Nephron (organoid): Measurements from ENCODE around the gene DAG1.

Experiments
- H3K27ac Mint-ChIP-seq, 3 experiments: 2 replicates each; pipeline ENCODE4 v1.8.0; 2020; ENCODE audit warnings: mixed read lengths in 3 of 3, mild to moderate bottlenecking in 2 of 3, moderate library complexity in 1 of 3
- H3K27me3 Mint-ChIP-seq: 2 replicates; pipeline ENCODE4 v1.8.0; 2021; ENCODE audit warnings: low read depth, mild to moderate bottlenecking, moderate library complexity, mixed read lengths
- H3K36me3 Mint-ChIP-seq: 2 replicates; pipeline ENCODE4 v1.8.0; 2020; ENCODE audit warnings: low read depth, mixed read lengths
- H3K4me1 Mint-ChIP-seq: 2 replicates; pipeline ENCODE4 v1.8.0; 2020; ENCODE audit warnings: mixed read lengths
- H3K4me3 Mint-ChIP-seq, 3 experiments: 2 replicates each; pipeline ENCODE4 v1.8.0; 2020; ENCODE audit warnings: mild to moderate bottlenecking in 3 of 3, mixed read lengths in 3 of 3, moderate library complexity in 2 of 3
- H3K9me3 Mint-ChIP-seq: 2 replicates; pipeline ENCODE4 v1.8.0; 2020; ENCODE audit warnings: mixed read lengths
- TF ChIP-seq, protein P1 (sequence below), 3 experiments: fragments of 200-600 bp; sonication (generic); IDR thresholded peaks; one replicate each; pipeline ENCODE4 v1.5.0; 2021; ENCODE audit warnings: antibody characterized with exemption in 3 of 3; ENCODE audit not compliant: unreplicated experiment in 3 of 3

Gene DAG1

DNA sequence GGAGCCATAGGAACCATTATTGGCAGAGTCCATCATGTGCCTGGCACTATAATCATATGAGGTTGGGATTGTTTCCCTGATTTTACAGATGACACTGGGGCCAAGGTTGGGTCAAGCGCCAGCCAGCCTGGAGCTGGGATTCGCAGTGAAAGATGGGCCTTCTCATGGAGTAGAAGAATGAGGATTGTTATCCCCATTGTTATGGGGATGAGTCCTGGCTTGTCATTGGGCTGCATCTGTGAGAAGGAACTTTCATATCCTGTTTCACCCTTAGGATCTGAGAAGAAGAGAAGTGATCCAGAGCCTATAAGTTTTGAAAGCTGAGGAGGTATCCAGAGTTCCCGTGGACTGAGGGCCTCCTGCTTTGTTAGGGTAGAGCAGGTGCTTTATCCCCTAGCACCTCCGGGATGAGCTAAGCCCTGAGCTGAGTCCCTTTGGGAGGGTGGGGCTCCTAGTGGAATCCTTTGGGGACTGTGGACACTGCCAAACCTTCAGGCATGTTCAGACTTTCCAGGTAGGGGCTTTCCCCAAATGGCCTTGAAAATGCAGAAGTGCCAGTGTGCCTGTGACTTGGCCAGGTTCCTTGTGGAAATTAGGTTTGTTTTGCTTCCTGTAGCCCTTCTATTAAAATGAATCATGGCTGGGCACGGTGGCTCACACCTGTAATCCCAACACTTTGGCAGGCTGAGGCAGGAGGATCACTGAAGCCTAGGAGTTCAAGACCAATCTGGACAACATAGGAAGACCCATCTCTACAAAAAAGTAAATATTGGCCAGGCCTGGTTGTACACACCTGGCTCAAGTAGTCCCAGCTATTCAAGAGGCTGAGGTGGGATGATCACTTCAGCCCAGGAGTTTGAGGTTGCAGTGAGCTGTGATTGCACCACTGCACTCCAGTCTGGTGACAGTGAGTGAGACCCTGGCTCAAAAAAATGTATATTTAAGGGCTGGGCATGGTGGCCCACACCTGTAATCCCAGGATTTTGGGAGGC lies 54.0 kb downstream of the DAG1 start:
- Mint-ChIP-seq H3K36me3 (peaks cover 22% of the 10 kb centered on the region), H3K9me3 (no peaks in the 10 kb centered on the region), H3K4me1 (peaks cover 13% of the 10 kb centered on the region), H3K4me3 (no peak overlapping the region), H3K27ac (no peak overlapping the region), H3K27me3 (no peaks in the 10 kb centered on the region)
- TF ChIP-seq, protein P1, sequence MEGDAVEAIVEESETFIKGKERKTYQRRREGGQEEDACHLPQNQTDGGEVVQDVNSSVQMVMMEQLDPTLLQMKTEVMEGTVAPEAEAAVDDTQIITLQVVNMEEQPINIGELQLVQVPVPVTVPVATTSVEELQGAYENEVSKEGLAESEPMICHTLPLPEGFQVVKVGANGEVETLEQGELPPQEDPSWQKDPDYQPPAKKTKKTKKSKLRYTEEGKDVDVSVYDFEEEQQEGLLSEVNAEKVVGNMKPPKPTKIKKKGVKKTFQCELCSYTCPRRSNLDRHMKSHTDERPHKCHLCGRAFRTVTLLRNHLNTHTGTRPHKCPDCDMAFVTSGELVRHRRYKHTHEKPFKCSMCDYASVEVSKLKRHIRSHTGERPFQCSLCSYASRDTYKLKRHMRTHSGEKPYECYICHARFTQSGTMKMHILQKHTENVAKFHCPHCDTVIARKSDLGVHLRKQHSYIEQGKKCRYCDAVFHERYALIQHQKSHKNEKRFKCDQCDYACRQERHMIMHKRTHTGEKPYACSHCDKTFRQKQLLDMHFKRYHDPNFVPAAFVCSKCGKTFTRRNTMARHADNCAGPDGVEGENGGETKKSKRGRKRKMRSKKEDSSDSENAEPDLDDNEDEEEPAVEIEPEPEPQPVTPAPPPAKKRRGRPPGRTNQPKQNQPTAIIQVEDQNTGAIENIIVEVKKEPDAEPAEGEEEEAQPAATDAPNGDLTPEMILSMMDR (IDR thresholded peaks at IDR 0.05; ENCODE audit: unreplicated experiment in 3 of 3) = no peak

DNA sequence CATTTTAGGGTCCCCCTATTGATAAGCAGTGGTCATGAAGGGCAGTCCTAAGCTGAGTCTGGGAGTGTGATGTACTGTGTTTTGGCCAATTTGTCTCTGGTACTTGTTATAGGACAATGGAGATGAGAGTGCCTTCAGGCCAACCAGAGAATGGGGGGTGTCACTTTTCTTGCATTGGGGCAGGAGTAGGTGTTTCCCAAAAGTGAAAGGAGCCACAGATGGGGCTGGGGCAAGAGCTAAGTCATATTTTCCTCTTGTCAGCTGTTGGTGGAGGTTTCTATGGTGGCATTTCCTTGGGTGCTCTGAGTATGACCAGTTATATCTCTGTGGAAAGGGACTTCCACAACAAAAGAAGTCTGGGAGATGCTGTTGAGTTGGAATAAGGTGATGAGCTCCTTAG lies 59.5 kb downstream of the DAG1 start:
- Mint-ChIP-seq H3K36me3 (peaks cover 40% of the 10 kb centered on the region), H3K4me1 (no peaks in the 10 kb centered on the region), H3K27me3 (no peaks in the 10 kb centered on the region), H3K4me3 (no peak overlapping the region), H3K27ac (no peak overlapping the region), H3K9me3 (no peaks in the 10 kb centered on the region)
- TF ChIP-seq, protein P1 (IDR thresholded peaks at IDR 0.05; ENCODE audit: unreplicated experiment in 3 of 3) = no peak

DNA sequence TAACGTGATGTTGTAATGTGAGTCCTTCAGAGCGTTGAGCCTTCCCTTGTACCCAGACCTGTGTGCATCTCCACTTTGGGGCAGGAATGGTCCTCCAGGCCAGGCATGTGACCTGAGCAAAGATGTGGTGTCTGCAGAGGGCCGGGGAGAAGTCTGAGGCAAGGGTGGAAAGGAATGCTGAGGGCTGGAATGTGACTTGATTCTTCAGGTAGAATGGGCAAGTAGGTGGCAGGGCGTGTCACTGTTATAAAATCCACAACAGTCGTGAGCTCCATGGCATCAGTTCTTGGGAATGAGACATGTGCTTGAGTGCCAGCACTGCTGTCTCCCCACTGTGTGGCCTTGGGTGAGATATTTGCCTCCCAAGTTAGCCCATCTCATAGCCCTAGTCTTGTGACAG lies 60.2 kb downstream of the DAG1 start:
- H3K4me1 Mint-ChIP-seq = no peaks in the 10 kb centered on the region
- no peak overlapping the region for H3K4me3 Mint-ChIP-seq
- no peak overlapping the region for H3K27ac Mint-ChIP-seq
- H3K36me3 Mint-ChIP-seq = peaks cover 37% of the 10 kb centered on the region
- TF ChIP-seq, protein P1 (IDR thresholded peaks at IDR 0.05; ENCODE audit: unreplicated experiment in 3 of 3) = no peak
- no peaks in the 10 kb centered on the region for H3K9me3 Mint-ChIP-seq
- H3K27me3 Mint-ChIP-seq = no peaks in the 10 kb centered on the region

DNA sequence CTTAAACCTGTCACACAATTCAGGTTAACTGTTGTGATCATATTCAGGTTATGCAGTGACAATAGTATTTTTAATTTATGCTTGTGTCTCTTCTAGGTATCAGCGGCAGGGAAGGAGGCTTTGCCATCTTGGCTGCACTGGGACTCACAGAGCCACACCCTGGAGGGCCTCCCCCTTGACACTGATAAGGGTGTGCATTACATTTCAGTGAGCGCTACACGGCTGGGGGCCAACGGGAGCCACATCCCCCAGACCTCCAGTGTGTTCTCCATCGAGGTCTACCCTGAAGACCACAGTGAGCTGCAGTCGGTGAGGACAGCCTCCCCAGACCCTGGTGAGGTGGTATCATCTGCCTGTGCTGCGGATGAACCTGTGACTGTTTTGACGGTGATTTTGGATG lies 60.6 kb downstream of the DAG1 start:
- Mint-ChIP-seq H3K27ac (no peak overlapping the region), H3K27me3 (no peaks in the 10 kb centered on the region), H3K4me3 (no peak overlapping the region), H3K4me1 (no peaks in the 10 kb centered on the region), H3K9me3 (no peaks in the 10 kb centered on the region), H3K36me3 (peaks cover 35% of the 10 kb centered on the region)
- TF ChIP-seq, protein P1 (IDR thresholded peaks at IDR 0.05; ENCODE audit: unreplicated experiment in 3 of 3) = no peak

DNA sequence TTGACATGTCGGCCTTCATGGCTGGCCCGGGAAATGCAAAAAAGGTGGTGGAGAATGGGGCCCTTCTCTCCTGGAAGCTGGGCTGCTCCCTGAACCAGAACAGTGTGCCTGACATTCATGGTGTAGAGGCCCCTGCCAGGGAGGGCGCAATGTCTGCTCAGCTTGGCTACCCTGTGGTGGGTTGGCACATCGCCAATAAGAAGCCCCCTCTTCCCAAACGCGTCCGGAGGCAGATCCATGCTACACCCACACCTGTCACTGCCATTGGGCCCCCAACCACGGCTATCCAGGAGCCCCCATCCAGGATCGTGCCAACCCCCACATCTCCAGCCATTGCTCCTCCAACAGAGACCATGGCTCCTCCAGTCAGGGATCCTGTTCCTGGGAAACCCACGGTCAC lies 61.2 kb downstream of the DAG1 start:
- Mint-ChIP-seq H3K9me3 (no peaks in the 10 kb centered on the region), H3K27ac (no peak overlapping the region), H3K36me3 (peaks cover 35% of the 10 kb centered on the region), H3K27me3 (no peaks in the 10 kb centered on the region), H3K4me3 (no peak overlapping the region), H3K4me1 (no peaks in the 10 kb centered on the region)
- TF ChIP-seq, protein P1 (IDR thresholded peaks at IDR 0.05; ENCODE audit: unreplicated experiment in 3 of 3) = no peak

DNA sequence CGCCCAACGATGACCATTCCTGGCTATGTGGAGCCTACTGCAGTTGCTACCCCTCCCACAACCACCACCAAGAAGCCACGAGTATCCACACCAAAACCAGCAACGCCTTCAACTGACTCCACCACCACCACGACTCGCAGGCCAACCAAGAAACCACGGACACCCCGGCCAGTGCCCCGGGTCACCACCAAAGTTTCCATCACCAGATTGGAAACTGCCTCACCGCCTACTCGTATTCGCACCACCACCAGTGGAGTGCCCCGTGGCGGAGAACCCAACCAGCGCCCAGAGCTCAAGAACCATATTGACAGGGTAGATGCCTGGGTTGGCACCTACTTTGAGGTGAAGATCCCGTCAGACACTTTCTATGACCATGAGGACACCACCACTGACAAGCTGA lies 61.6 kb downstream of the DAG1 start:
- Mint-ChIP-seq H3K9me3 (no peaks in the 10 kb centered on the region), H3K27me3 (no peaks in the 10 kb centered on the region), H3K27ac (no peak overlapping the region), H3K36me3 (peaks cover 35% of the 10 kb centered on the region), H3K4me1 (no peaks in the 10 kb centered on the region), H3K4me3 (no peak overlapping the region)
- TF ChIP-seq, protein P1 (IDR thresholded peaks at IDR 0.05; ENCODE audit: unreplicated experiment in 3 of 3) = no peak
